Kidney (tissue), 14 donors: ENCODE measurements around the gene NDUFB2. TPM values are rescaled to one million over a fixed set of nuclear protein-coding genes. Genes with fewer than 3 reads are reported as not detected.
A peak's percentile ranks its signal among the peaks of the same experiment; 100 is the strongest.

Experiments used
- DNase-seq, 5 donors: peaks; one replicate each; pipeline ENCODE4 v3.0.0-alpha.2; 2013 to 2020
- FAIRE-seq: peaks from 2 replicates; lab custom pipeline; 2012; peaks lifted over from hg19 to GRCh38; lab: Jason Lieb, UNC
- H3K27ac ChIP-seq, 2 donors: one replicate each; pipeline ENCODE4 v1.7.0; 2013; ENCODE audit warnings: low read depth in 2 of 2, low read length in 2 of 2, inconsistent platforms in 1 of 2
- H3K27me3 ChIP-seq: one replicate; pipeline ENCODE4 v1.7.1; 2013; ENCODE audit warnings: low read length, inconsistent platforms; ENCODE audit not compliant: control insufficient read depth, insufficient read depth
- H3K36me3 ChIP-seq, 3 donors: one replicate each; pipeline versions ENCODE4 v1.7.0 to v1.7.1; 2013; ENCODE audit warnings: low read length in 3 of 3, control low read depth in 1 of 3, inconsistent platforms in 1 of 3; ENCODE audit not compliant: insufficient read depth in 3 of 3, control insufficient read depth in 2 of 3
- H3K4me1 ChIP-seq, 3 donors: one replicate each; pipeline versions ENCODE4 v1.7.0 to v1.7.1; 2013; ENCODE audit warnings: low read length in 3 of 3, inconsistent platforms in 1 of 3, low read depth in 1 of 3; ENCODE audit not compliant: control insufficient read depth in 2 of 3, insufficient read depth in 2 of 3
- H3K4me3 ChIP-seq, 3 donors: one replicate each; pipeline versions ENCODE4 v1.7.0 to v1.8.1; 2013; ENCODE audit warnings: low read length in 3 of 3, control low read depth in 1 of 3, inconsistent platforms in 1 of 3
- H3K9ac ChIP-seq, 3 donors: one replicate each; pipeline versions ENCODE4 v1.7.0 to v1.7.1; 2013; ENCODE audit warnings: low read length in 3 of 3, control low read depth in 1 of 3, inconsistent platforms in 1 of 3
- H3K9me3 ChIP-seq, 3 donors: one replicate each; pipeline versions ENCODE4 v1.7.0 to v1.7.1; 2013; ENCODE audit warnings: low read length in 3 of 3, control low read depth in 1 of 3, inconsistent platforms in 1 of 3; ENCODE audit not compliant: control insufficient read depth in 2 of 3, insufficient read depth in 1 of 3
- intact Hi-C: fragments of 100-400 bp; cut with DNase I; formaldehyde crosslinking; loops from one replicate; pipeline ENCODE4 v1.11.1; 2022
- polyA plus RNA-seq: library from polyadenylated mRNA; stranded (reverse); fragments of 350-450 nt; fragmentation: Illumina TruSeq; extraction: RNeasy Lipid Tissue Mini Kit (QIAGEN cat#74804); gene quantifications from one replicate; pipeline ENCODE4 v1.2.3, GENCODE V29; 2014; ENCODE audit warnings: low read depth, low replicate concordance; ENCODE audit not compliant: insufficient read depth
- total RNA-seq: library from RNA; stranded (reverse); fragmentation: NEBNext Ultra II Directional; extraction: Animal tissue kit (Norgen Biotek cat#: 25700); gene quantifications from one replicate; pipeline ENCODE4 v1.2.1, GENCODE V29; 2021
- TF ChIP-seq, protein P1 (sequence below): IDR thresholded peaks from 3 replicates; pipeline ENCODE4 v1.5.1; 2012; ENCODE audit warnings: mild to moderate bottlenecking, moderate library complexity, borderline replicate concordance; ENCODE audit not compliant: insufficient read depth; ENCODE audit errors: extremely low read depth
- donor health status: control.
- donor health status: control.
- donor health status: control.
- donor health status: control.
- donor health status: control.
- donor health status: DM: yes; HTN: yes; CAD: no.
- donor health status: Normal renal cell carcinoma (clear cell type).

Gene NDUFB2
- total and polyA plus RNA-seq, 2 donors from 2014 or later = 255 to 998 TPM

DNA sequence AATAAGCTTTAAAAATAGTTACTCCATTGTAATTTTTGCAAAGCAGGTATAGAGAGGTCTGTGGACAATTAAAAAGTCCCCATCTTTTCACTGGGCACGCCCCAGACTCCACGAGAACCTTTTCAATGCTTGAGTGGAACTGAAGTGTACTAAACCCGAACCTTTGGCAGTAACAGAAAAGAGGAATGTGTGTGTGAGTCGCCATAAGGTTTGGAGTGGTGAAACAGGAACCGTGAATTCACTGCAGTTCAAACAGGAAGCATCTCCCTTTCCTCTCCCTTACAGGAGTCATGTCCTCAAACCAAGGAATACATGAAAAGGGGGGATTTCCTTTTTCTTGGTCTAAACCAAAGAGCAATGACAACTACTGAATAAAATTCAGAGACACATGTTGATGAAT, 23.2 kb downstream of the NDUFB2 start:
- peaks cover 2 to 5% (median 4%) of the 10 kb centered on the region in 3 donors for H3K4me1 ChIP-seq
- peak overlapping the region in 1 of 3 donors; percentile 17 for H3K4me3 ChIP-seq
- no peak overlapping the region for H3K27ac ChIP-seq
- no peaks in the 10 kb centered on the region for H3K27me3 ChIP-seq
- H3K36me3 ChIP-seq = no peaks in the 10 kb centered on the region
- DNase-seq (peak in 2 of 5 donors; percentile 43 to 55), FAIRE-seq (no peak)
- TF ChIP-seq, protein P1, sequence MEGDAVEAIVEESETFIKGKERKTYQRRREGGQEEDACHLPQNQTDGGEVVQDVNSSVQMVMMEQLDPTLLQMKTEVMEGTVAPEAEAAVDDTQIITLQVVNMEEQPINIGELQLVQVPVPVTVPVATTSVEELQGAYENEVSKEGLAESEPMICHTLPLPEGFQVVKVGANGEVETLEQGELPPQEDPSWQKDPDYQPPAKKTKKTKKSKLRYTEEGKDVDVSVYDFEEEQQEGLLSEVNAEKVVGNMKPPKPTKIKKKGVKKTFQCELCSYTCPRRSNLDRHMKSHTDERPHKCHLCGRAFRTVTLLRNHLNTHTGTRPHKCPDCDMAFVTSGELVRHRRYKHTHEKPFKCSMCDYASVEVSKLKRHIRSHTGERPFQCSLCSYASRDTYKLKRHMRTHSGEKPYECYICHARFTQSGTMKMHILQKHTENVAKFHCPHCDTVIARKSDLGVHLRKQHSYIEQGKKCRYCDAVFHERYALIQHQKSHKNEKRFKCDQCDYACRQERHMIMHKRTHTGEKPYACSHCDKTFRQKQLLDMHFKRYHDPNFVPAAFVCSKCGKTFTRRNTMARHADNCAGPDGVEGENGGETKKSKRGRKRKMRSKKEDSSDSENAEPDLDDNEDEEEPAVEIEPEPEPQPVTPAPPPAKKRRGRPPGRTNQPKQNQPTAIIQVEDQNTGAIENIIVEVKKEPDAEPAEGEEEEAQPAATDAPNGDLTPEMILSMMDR = no peak
- intact Hi-C loops = no loop called here
- no peaks in the 10 kb centered on the region for H3K9me3 ChIP-seq
- no peak overlapping the region for H3K9ac ChIP-seq

DNA sequence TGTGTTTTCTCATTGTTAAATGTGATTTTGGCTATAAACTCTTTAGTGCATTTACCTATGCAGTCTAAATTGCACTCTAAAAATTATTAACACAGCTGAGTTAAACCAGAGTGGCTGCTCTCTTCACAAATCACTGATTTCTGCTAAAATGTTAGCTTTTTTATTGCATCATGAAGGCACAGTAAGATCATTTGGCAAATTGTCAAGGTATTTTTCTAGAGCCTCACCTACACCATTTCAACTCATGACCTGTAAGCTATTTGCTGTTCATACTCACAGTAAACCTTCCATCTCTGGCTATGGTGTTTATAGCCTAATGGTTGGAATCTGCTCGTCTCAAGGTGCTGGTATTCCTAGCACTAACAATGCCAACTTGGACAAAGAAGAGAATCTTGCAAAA, 25.7 kb downstream of the NDUFB2 start:
- H3K27ac ChIP-seq = no peak overlapping the region
- H3K36me3 ChIP-seq = peaks cover 0 to 2% (median 2%) of the 10 kb centered on the region in 3 donors
- H3K4me3 ChIP-seq = no peak overlapping the region
- intact Hi-C loops = no loop called here
- H3K9ac ChIP-seq = no peak overlapping the region
- FAIRE-seq = no peak
- peak in 2 of 5 donors; percentile 35 to 38 for DNase-seq
- TF ChIP-seq, protein P1 = no peak
- no peaks in the 10 kb centered on the region for H3K27me3 ChIP-seq
- no peaks in the 10 kb centered on the region for H3K9me3 ChIP-seq
- peaks cover 2 to 5% (median 4%) of the 10 kb centered on the region in 3 donors for H3K4me1 ChIP-seq

DNA sequence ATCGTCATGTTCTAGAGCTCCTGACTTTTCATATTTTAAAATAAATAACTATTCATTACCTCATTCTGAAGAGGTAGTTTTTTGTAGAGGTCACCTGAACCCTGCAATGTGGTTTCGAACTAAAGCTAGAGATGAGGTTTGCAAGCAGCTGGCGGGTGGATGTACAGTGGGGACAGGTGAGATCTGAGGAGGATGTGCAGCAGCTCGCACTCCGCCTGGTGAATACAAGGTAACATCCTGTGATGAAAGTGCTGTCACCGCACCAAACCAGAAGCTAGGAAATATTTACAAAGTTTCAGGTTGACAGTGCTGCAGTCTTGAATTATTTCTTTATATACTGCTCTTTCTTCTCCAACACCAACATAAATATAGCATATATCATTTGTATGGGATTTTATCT, 26.5 kb downstream of the NDUFB2 start:
- Histone ChIP-seq H3K9me3 (no peaks in the 10 kb centered on the region), H3K4me3 (no peak overlapping the region), H3K4me1 (peaks cover 2 to 7% (median 6%) of the 10 kb centered on the region in 3 donors), H3K36me3 (peaks cover 0 to 2% (median 2%) of the 10 kb centered on the region in 3 donors), H3K27ac (no peak overlapping the region), H3K27me3 (no peaks in the 10 kb centered on the region), H3K9ac (no peak overlapping the region)
- no peak for DNase-seq
- FAIRE-seq = no peak
- TF ChIP-seq, protein P1 = no peak
- intact Hi-C loops = no loop called here

- Histone ChIP-seq H3K9me3 (no peaks in the 10 kb centered on the region), H3K27ac (no peak overlapping the region), H3K36me3 (peaks cover 0 to 2% (median 2%) of the 10 kb centered on the region in 3 donors), H3K27me3 (no peaks in the 10 kb centered on the region), H3K4me3 (no peak overlapping the region), H3K4me1 (peaks cover 2 to 9% (median 6%) of the 10 kb centered on the region in 3 donors), H3K9ac (no peak overlapping the region)
- intact Hi-C loops = no loop called here
- no peak for FAIRE-seq
- DNase-seq = no peak
- TF ChIP-seq, protein P1 = no peak
Observed at GRCh38 chr7:140723574-140723973, 27.1 kb downstream of the NDUFB2 start.
